WTC11 (cell line): ENCODE results near the gene SCFD1. TPM values are rescaled to one million over a fixed set of nuclear protein-coding genes. Genes with fewer than 3 reads are reported as not detected.

Experiments used
- ATAC-seq: fragments of 200-7000 bp; cut with Tn5 transposase; 2 replicates; pipeline ENCODE4 v1.10.0; 2021; ENCODE audit warnings: mild to moderate bottlenecking, moderate library complexity
- CTCF ChIA-PET: fragments of 300-600 bp; sonication (Branson Sonifier 250); formaldehyde crosslinking; loops from one replicate; lab custom pipeline; 2021; ENCODE audit warnings: antibody characterized with exemption; lab: Charles Lee
- POLR2A ChIA-PET: fragments of 350-600 bp; sonication (Branson Sonifier 250); formaldehyde crosslinking; loops from one replicate; lab custom pipeline; 2021; ENCODE audit warnings: antibody characterized with exemption; lab: Charles Lee
- DNase-seq: peaks from one replicate; pipeline ENCODE4 v3.0.0; 2021; ENCODE audit warnings: low spot score
- H3K27ac Mint-ChIP-seq: 2 replicates; pipeline ENCODE4 v1.8.0; 2021; ENCODE audit warnings: mixed read lengths
- H3K27me3 Mint-ChIP-seq: 2 replicates; pipeline ENCODE4 v1.8.0; 2021; ENCODE audit warnings: low read depth, mild to moderate bottlenecking, moderate library complexity, mixed read lengths
- H3K36me3 Mint-ChIP-seq: 2 replicates; pipeline ENCODE4 v1.8.0; 2021; ENCODE audit warnings: mixed read lengths
- H3K4me1 Mint-ChIP-seq: 2 replicates; pipeline ENCODE4 v1.8.0; 2022; ENCODE audit warnings: mixed read lengths
- H3K4me3 Mint-ChIP-seq: 2 replicates; pipeline ENCODE4 v1.8.0; 2021; ENCODE audit warnings: mild to moderate bottlenecking, moderate library complexity, mixed read lengths
- H3K9me3 Mint-ChIP-seq: 2 replicates; pipeline ENCODE4 v1.8.0; 2021; ENCODE audit warnings: mixed read lengths
- AFF4 ChIP-seq: sonication (generic); formaldehyde crosslinking; IDR thresholded peaks from 2 replicates; pipeline ENCODE4 v1.8.1; 2023; ENCODE audit warnings: mild to moderate bottlenecking, missing genetic modification reagents, borderline replicate concordance
- ARID4B ChIP-seq: sonication (generic); formaldehyde crosslinking; IDR thresholded peaks from 2 replicates; pipeline ENCODE4 v1.8.0; 2023; ENCODE audit warnings: missing genetic modification reagents, mild to moderate bottlenecking, borderline replicate concordance
- CTCF ChIP-seq: fragments of 200-600 bp; IDR thresholded peaks from 2 replicates; pipeline ENCODE4 v1.8.0; 2022; ENCODE audit warnings: antibody characterized with exemption
- EMX1 ChIP-seq: fragments of 250-450 bp; sonication (Bioruptor Pico); IDR thresholded peaks from 2 replicates; pipeline ENCODE4 v1.8.0; 2021; ENCODE audit warnings: mild to moderate bottlenecking
- GRHL2 ChIP-seq: fragments of 250-450 bp; sonication (Bioruptor Pico); IDR thresholded peaks from 2 replicates; pipeline ENCODE4 v1.8.0; 2022; ENCODE audit warnings: mild to moderate bottlenecking, moderate library complexity; ENCODE audit not compliant: insufficient replicate concordance, severe bottlenecking
- GTF2I ChIP-seq: fragments of 250-450 bp; sonication (Bioruptor Pico); conservative IDR thresholded peaks from 2 replicates; pipeline ENCODE4 v1.4.0; 2021; ENCODE audit warnings: mild to moderate bottlenecking
- HMGA2 ChIP-seq: fragments of 250-450 bp; sonication (Bioruptor Pico); IDR thresholded peaks from 2 replicates; pipeline ENCODE4 v1.4.0; 2021; ENCODE audit warnings: mild to moderate bottlenecking, moderate library complexity
- JAZF1 ChIP-seq: fragments of 250-450 bp; sonication (Bioruptor Pico); IDR thresholded peaks from 2 replicates; pipeline ENCODE4 v1.9.0; 2021; ENCODE audit warnings: moderate library complexity, mild to moderate bottlenecking, inconsistent platforms
- NR1H2 ChIP-seq: sonication (generic); formaldehyde crosslinking; IDR thresholded peaks from 2 replicates; pipeline ENCODE4 v1.9.0; 2021; ENCODE audit warnings: mild to moderate bottlenecking, moderate library complexity, missing genetic modification reagents
- RORB ChIP-seq: fragments of 250-450 bp; sonication (Bioruptor Pico); IDR thresholded peaks from 2 replicates; pipeline ENCODE4 v1.9.0; 2021; ENCODE audit warnings: mild to moderate bottlenecking
- SMAD3 ChIP-seq: sonication (generic); formaldehyde crosslinking; IDR thresholded peaks from 2 replicates; pipeline ENCODE4 v1.8.0; 2022; ENCODE audit warnings: missing genetic modification reagents, mild to moderate bottlenecking, borderline replicate concordance
- ZMAT4 ChIP-seq: fragments of 250-450 bp; sonication (Bioruptor Pico); IDR thresholded peaks from 2 replicates; pipeline ENCODE4 v1.9.0; 2021; ENCODE audit warnings: mild to moderate bottlenecking
- ZNF219 ChIP-seq: sonication (generic); formaldehyde crosslinking; IDR thresholded peaks from 2 replicates; pipeline ENCODE4 v1.8.0; 2023; ENCODE audit warnings: missing genetic modification reagents, mild to moderate bottlenecking, borderline replicate concordance
- ZNF416 ChIP-seq: fragments of 250-450 bp; sonication (Bioruptor Pico); IDR thresholded peaks from 2 replicates; pipeline ENCODE4 v1.9.0; 2021; ENCODE audit warnings: mild to moderate bottlenecking, inconsistent platforms
- ZNF423 ChIP-seq: fragments of 250-450 bp; sonication (Bioruptor Pico); IDR thresholded peaks from 2 replicates; pipeline ENCODE4 v2.1.2; 2022; ENCODE audit warnings: mild to moderate bottlenecking, moderate library complexity
- ZNF512 ChIP-seq: sonication (generic); formaldehyde crosslinking; IDR thresholded peaks from 2 replicates; pipeline ENCODE4 v1.8.1; 2022; ENCODE audit warnings: missing genetic modification reagents, borderline replicate concordance
- ZNF671 ChIP-seq: fragments of 250-450 bp; sonication (Bioruptor Pico); IDR thresholded peaks from 2 replicates; pipeline ENCODE4 v1.8.0; 2021; ENCODE audit warnings: mild to moderate bottlenecking
- total RNA-seq: library from RNA; stranded (reverse); gene quantifications from 3 replicates; pipeline ENCODE4 v1.2.3, GENCODE V29; 2021

SCFD1 gene
- total RNA-seq, 1 experiment from 2014 or later = 77.5 TPM

GRCh38 chr14:30719137-30719536 lies 97.0 kb downstream of the SCFD1 start (continued):
- TF ChIP-seq ARID4B = no peak
- no peak for TF ChIP-seq RORB (CRISPR knock-in tag)
- no peak for TF ChIP-seq ZNF671 (CRISPR knock-in tag)
- no peak for TF ChIP-seq JAZF1
- TF ChIP-seq GRHL2 (CRISPR knock-in tag) = no peak

GRCh38 chr14:30725763-30726162 lies 103.6 kb downstream of the SCFD1 start:
- Mint-ChIP-seq H3K4me3 (no peak overlapping the region), H3K4me1 (0 out of 2 replicates have a peak, but pooled peaks cover 2% of the 10 kb centered on the region), H3K9me3 (peaks cover 13% of the 10 kb centered on the region), H3K27ac (no peak overlapping the region), H3K36me3 (peaks cover 42% of the 10 kb centered on the region)
- ChIA-PET POLR2A (no interaction called here), CTCF (no interaction called here)
- ATAC-seq = no peak
- no peak for TF ChIP-seq ZNF416 (CRISPR knock-in tag)
- TF ChIP-seq ZMAT4 (CRISPR knock-in tag) = no peak
- TF ChIP-seq RORB (CRISPR knock-in tag) = no peak
- TF ChIP-seq, all 79 proteins: peak for 0
- DNase-seq = no peak
- no peaks in the 10 kb centered on the region for H3K27me3 Mint-ChIP-seq

GRCh38 chr14:30728471-30728870 lies 106.4 kb downstream of the SCFD1 start:
- DNase-seq = no peak
- CTCF ChIA-PET = no interaction called here
- peaks cover 34% of the 10 kb centered on the region for H3K36me3 Mint-ChIP-seq
- no peaks in the 10 kb centered on the region for H3K27me3 Mint-ChIP-seq
- POLR2A ChIA-PET = no interaction called here
- no peak overlapping the region for H3K4me3 Mint-ChIP-seq
- no peak overlapping the region for H3K27ac Mint-ChIP-seq
- ATAC-seq = no peak
- peaks cover 13% of the 10 kb centered on the region for H3K9me3 Mint-ChIP-seq
- 0 out of 2 replicates have a peak, but pooled peaks cover 2% of the 10 kb centered on the region for H3K4me1 Mint-ChIP-seq
- TF ChIP-seq CTCF = no peak
- TF ChIP-seq ZNF219 = no peak
- no peak for TF ChIP-seq EMX1 (CRISPR knock-in tag)
- TF ChIP-seq ZNF423 (CRISPR knock-in tag) = no peak
- TF ChIP-seq SMAD3 (CRISPR knock-in tag) = no peak
- no peak for TF ChIP-seq ARID4B
- no peak for TF ChIP-seq AFF4
- TF ChIP-seq HMGA2 (CRISPR knock-in tag) = no peak
- TF ChIP-seq NR1H2 = no peak
- no peak for TF ChIP-seq ZNF512
- no peak for TF ChIP-seq GTF2I (CRISPR knock-in tag)
